DND-41 (cell line): Measurements from ENCODE around the gene ST6GALNAC1.

Source experiments
- CTCF ChIP-seq: IDR thresholded peaks from 2 replicates; pipeline ENCODE4 v1.5.1; 2012; ENCODE audit warnings: borderline replicate concordance, low read length, moderate library complexity, mild to moderate bottlenecking; ENCODE audit not compliant: poor library complexity, severe bottlenecking; ENCODE audit errors: extremely low read depth
- EZH2 ChIP-seq: IDR thresholded peaks from 3 replicates; pipeline ENCODE4 v1.6.1; 2012; ENCODE audit warnings: borderline replicate concordance, low read depth, mild to moderate bottlenecking, moderate library complexity, low read length, inconsistent platforms; ENCODE audit not compliant: severe bottlenecking

DNA sequence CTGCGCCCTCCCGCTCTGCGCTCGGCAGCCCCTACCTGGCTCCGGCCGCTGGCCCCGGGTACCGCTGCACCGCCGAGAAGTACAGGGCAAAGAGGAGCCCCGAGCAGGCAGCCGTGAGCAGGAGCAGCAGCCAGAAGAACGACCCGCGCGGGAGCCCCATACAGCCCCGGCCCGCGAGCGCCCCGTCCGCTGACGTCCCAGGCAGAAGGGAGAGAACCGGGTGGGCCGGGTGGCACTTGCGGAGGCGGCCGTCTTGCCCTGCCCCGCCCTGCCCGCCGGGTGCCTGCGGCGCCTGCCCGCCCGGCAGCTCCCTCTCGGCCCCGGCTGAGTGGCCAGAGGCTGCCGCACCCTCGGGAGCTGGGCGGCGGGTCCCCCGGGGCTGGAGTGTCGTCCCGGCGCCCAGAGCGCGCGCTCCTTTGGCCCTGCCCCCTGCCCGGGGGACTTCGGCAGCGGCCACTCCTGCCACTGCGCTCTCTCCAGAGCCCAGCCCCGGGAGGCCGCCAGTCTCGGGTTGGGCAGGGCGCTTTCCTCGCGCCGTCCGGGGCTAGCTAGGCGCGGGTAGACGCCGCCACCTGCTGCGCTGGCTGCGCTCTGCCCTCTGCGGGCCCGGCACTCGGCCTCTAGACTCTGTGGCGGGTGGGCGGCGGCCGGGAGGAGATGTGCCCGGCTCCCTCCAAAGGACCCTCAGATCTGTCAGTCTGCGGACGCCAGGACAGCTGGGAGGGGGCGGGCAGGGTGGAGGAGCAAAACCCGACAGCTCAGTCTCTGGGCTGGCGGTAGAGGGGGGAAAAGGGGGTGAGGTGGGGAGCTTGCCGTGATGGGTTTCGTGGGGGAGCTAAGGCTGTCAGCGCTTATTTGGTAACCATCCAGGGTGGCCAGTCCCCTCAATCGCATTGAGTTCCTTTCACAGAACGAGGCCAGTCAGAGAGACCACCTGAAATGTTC is 57.6 kb downstream of the ST6GALNAC1 start, which contains the start of gene ST6GALNAC2:
- no peak for TF ChIP-seq CTCF
- TF ChIP-seq EZH2 = no peak
